Astrocyte (in vitro differentiated cells and primary cell): ENCODE data around the gene MSLN. TPM values are rescaled to one million over a fixed set of nuclear protein-coding genes. Genes with fewer than 3 reads are reported as not detected.

Experiments used
- DNase-seq: peaks from one replicate; pipeline ENCODE4 v3.0.0-alpha.2; 2010; ENCODE audit warnings: low read depth
- FAIRE-seq: peaks from 2 replicates; lab custom pipeline; 2011; peaks lifted over from hg19 to GRCh38; lab: Jason Lieb, UNC
- H2AFZ ChIP-seq: 2 replicates; pipeline ENCODE4 v1.6.0; 2012; ENCODE audit warnings: low read depth, low read length, inconsistent platforms
- H3K27ac ChIP-seq: 2 replicates; pipeline ENCODE4 v1.5.1; 2011; ENCODE audit warnings: low read depth, low read length, inconsistent platforms
- H3K27me3 ChIP-seq: 2 replicates; pipeline ENCODE4 v1.6.0; 2011; ENCODE audit warnings: low read length, inconsistent platforms; ENCODE audit not compliant: insufficient read depth
- H3K36me3 ChIP-seq: 2 replicates; pipeline ENCODE4 v1.5.1; 2011; ENCODE audit warnings: low read length, inconsistent platforms; ENCODE audit not compliant: insufficient read depth
- H3K4me1 ChIP-seq: 2 replicates; pipeline ENCODE4 v1.5.1; 2011; ENCODE audit warnings: low read length, inconsistent platforms; ENCODE audit not compliant: insufficient read depth
- H3K4me2 ChIP-seq: 2 replicates; pipeline ENCODE4 v1.6.0; 2012; ENCODE audit warnings: low read length, inconsistent platforms
- H3K4me3 ChIP-seq: 2 replicates; pipeline ENCODE4 v1.5.1; 2011; ENCODE audit warnings: low read depth, mild to moderate bottlenecking, low read length, inconsistent platforms; ENCODE audit not compliant: insufficient read depth
- H3K79me2 ChIP-seq: 2 replicates; pipeline ENCODE4 v1.6.0; 2012; ENCODE audit warnings: mild to moderate bottlenecking, low read length, inconsistent platforms; ENCODE audit not compliant: insufficient read depth
- H3K9ac ChIP-seq: 2 replicates; pipeline ENCODE4 v1.6.0; 2012; ENCODE audit warnings: mild to moderate bottlenecking, low read length, inconsistent platforms
- H3K9me3 ChIP-seq: 2 replicates; pipeline ENCODE4 v1.5.1; 2012; ENCODE audit warnings: low read depth, mild to moderate bottlenecking, low read length, inconsistent platforms; ENCODE audit not compliant: insufficient read depth
- H4K20me1 ChIP-seq: 2 replicates; pipeline ENCODE4 v1.6.0; 2012; ENCODE audit warnings: low read length, inconsistent platforms; ENCODE audit not compliant: insufficient read depth
- H3K27ac Mint-ChIP-seq: one replicate; pipeline ENCODE4 v1.8.0; 2021; ENCODE audit warnings: mild to moderate bottlenecking, mixed read lengths; ENCODE audit not compliant: unreplicated experiment
- H3K27me3 Mint-ChIP-seq: one replicate; pipeline ENCODE4 v1.8.0; 2021; ENCODE audit warnings: low read depth, mixed read lengths; ENCODE audit not compliant: unreplicated experiment
- H3K36me3 Mint-ChIP-seq: one replicate; pipeline ENCODE4 v1.8.0; 2021; ENCODE audit warnings: low read depth, mixed read lengths; ENCODE audit not compliant: unreplicated experiment
- H3K4me1 Mint-ChIP-seq: one replicate; pipeline ENCODE4 v1.8.0; 2021; ENCODE audit warnings: low read depth, mixed read lengths; ENCODE audit not compliant: unreplicated experiment
- H3K4me3 Mint-ChIP-seq: one replicate; pipeline ENCODE4 v1.8.0; 2021; ENCODE audit warnings: mild to moderate bottlenecking, moderate library complexity, mixed read lengths; ENCODE audit not compliant: unreplicated experiment
- H3K9me3 Mint-ChIP-seq: one replicate; pipeline ENCODE4 v1.8.0; 2021; ENCODE audit warnings: mild to moderate bottlenecking, mixed read lengths; ENCODE audit not compliant: unreplicated experiment
- CTCF ChIP-seq: IDR thresholded peaks from 2 replicates; pipeline ENCODE4 v1.5.1; 2011; ENCODE audit warnings: low read depth, mild to moderate bottlenecking, inconsistent platforms, low read length, moderate library complexity; ENCODE audit not compliant: insufficient read depth
- EZH2 ChIP-seq: IDR thresholded peaks from 2 replicates; pipeline ENCODE4 v1.6.1; 2012; ENCODE audit warnings: mild to moderate bottlenecking, low read length, inconsistent platforms; ENCODE audit not compliant: insufficient read depth
- total RNA-seq: library from RNA; stranded (reverse); gene quantifications from 2 replicates; pipeline ENCODE4 v1.2.1, GENCODE V29; 2021

The MSLN gene
- total RNA-seq, 1 donor from 2014 or later, result not detected

GRCh38 chr16:718389-718788, 42.1 kb upstream of the MSLN start:
- H3K27me3 ChIP-seq, result no peaks in the 10 kb centered on the region
- H3K4me3 Mint-ChIP-seq, result peak overlapping the region; percentile 20
- no peak overlapping the region for H2AFZ ChIP-seq
- H3K79me2 ChIP-seq, result peaks cover 7% of the 10 kb centered on the region
- peaks cover 38% of the 10 kb centered on the region for H3K4me1 ChIP-seq
- DNase-seq, result no peak
- no peak for FAIRE-seq
- H3K27me3 Mint-ChIP-seq, result no peaks in the 10 kb centered on the region
- H3K36me3 ChIP-seq, result no peaks in the 10 kb centered on the region
- H3K36me3 Mint-ChIP-seq, result no peaks in the 10 kb centered on the region
- H3K4me3 ChIP-seq, result no peak overlapping the region
- H3K9ac ChIP-seq, result no peak overlapping the region
- H3K4me1 Mint-ChIP-seq, result no peaks in the 10 kb centered on the region
- H3K9me3 Mint-ChIP-seq, result no peaks in the 10 kb centered on the region
- H3K4me2 ChIP-seq, result no peak overlapping the region
- no peak overlapping the region for H3K27ac ChIP-seq
- no peak overlapping the region for H3K27ac Mint-ChIP-seq
- H3K9me3 ChIP-seq, result no peaks in the 10 kb centered on the region
- H4K20me1 ChIP-seq, result peaks cover 47% of the 10 kb centered on the region
- TF ChIP-seq EZH2, result no peak
- no peak for TF ChIP-seq CTCF

- H3K9me3 ChIP-seq, result no peaks in the 10 kb centered on the region
- DNase-seq, result no peak
- H3K9ac ChIP-seq, result no peak overlapping the region
- H3K36me3 ChIP-seq, result no peaks in the 10 kb centered on the region
- H3K27ac ChIP-seq, result no peak overlapping the region
- Mint-ChIP-seq H3K9me3 (no peaks in the 10 kb centered on the region), H3K27ac (no peak overlapping the region), H3K27me3 (no peaks in the 10 kb centered on the region), H3K36me3 (no peaks in the 10 kb centered on the region), H3K4me1 (no peaks in the 10 kb centered on the region), H3K4me3 (peak overlapping the region; percentile 67)
- no peak overlapping the region for H3K4me3 ChIP-seq
- H3K79me2 ChIP-seq, result peaks cover 7% of the 10 kb centered on the region
- no peak overlapping the region for H3K4me2 ChIP-seq
- TF ChIP-seq CTCF (no peak), EZH2 (no peak)
- H3K27me3 ChIP-seq, result no peaks in the 10 kb centered on the region
- FAIRE-seq, result no peak
- peaks cover 47% of the 10 kb centered on the region for H4K20me1 ChIP-seq
- no peak overlapping the region for H2AFZ ChIP-seq
- peaks cover 38% of the 10 kb centered on the region for H3K4me1 ChIP-seq
These were observed 41.6 kb upstream of the MSLN start for GRCh38 chr16:718922-719321.

GRCh38 chr16:719815-720446, 40.6 kb upstream of the MSLN start:
- Histone ChIP-seq H3K9ac (peak overlapping the region; percentile 83), H2AFZ (peak overlapping the region; percentile 91), H3K9me3 (no peaks in the 10 kb centered on the region), H4K20me1 (peaks cover 50% of the 10 kb centered on the region), H3K79me2 (peaks cover 7% of the 10 kb centered on the region), H3K27ac (no peak overlapping the region), H3K4me1 (peaks cover 31% of the 10 kb centered on the region), H3K4me2 (peak overlapping the region; percentile 99), H3K27me3 (no peaks in the 10 kb centered on the region), H3K36me3 (no peaks in the 10 kb centered on the region), H3K4me3 (peak overlapping the region; percentile 73)
- Mint-ChIP-seq H3K4me1 (no peaks in the 10 kb centered on the region), H3K27ac (peak overlapping the region; percentile 26), H3K9me3 (no peaks in the 10 kb centered on the region), H3K4me3 (peak overlapping the region; percentile 86), H3K27me3 (no peaks in the 10 kb centered on the region), H3K36me3 (no peaks in the 10 kb centered on the region)
- TF ChIP-seq EZH2, result no peak
- peak; percentile 13 for TF ChIP-seq CTCF
- no peak for DNase-seq
- no peak for FAIRE-seq
